GM18511 (cell line): Measurements from ENCODE around the gene ADGRG1.
"Not testable (repeated sequence)": the region's sequence is repeated elsewhere in the genome, so short reads cannot be mapped to it uniquely, and the experiment has no call there.

Experiments used
- ATAC-seq: cut with Tn5 transposase; IDR thresholded peaks from one replicate; pipeline ENCODE4 v1.9.1; 2021; ENCODE audit warnings: mild to moderate bottlenecking, moderate library complexity; ENCODE audit not compliant: unreplicated experiment

Gene ADGRG1

GRCh38 chr16:57695680-57696069 is 67.2 kb downstream of the ADGRG1 start:
- no peak for ATAC-seq

- no peak for ATAC-seq
Observed at GRCh38 chr16:57696240-57696639, 67.8 kb downstream of the ADGRG1 start.

GRCh38 chr16:57697896-57698537 is 69.6 kb downstream of the ADGRG1 start:
- no peak for ATAC-seq

- no peak for ATAC-seq
Observed at GRCh38 chr16:57698812-57699405, 70.5 kb downstream of the ADGRG1 start.

- ATAC-seq, result no peak
Observed at GRCh38 chr16:57699481-57699880, 71.1 kb downstream of the ADGRG1 start.

GRCh38 chr16:57699899-57700298 is 71.5 kb downstream of the ADGRG1 start:
- no peak for ATAC-seq

- no peak for ATAC-seq
Observed at GRCh38 chr16:57700781-57701551, 72.5 kb downstream of the ADGRG1 start.

GRCh38 chr16:57701759-57702371 is 73.4 kb downstream of the ADGRG1 start:
- ATAC-seq, result no peak

GRCh38 chr16:57703416-57704010 is 75.1 kb downstream of the ADGRG1 start:
- no peak for ATAC-seq

GRCh38 chr16:57704011-57704904 is 75.8 kb downstream of the ADGRG1 start:
- ATAC-seq, result no peak

GRCh38 chr16:57704905-57705852 is 76.7 kb downstream of the ADGRG1 start:
- no peak for ATAC-seq

- no peak for ATAC-seq
Observed at GRCh38 chr16:57706717-57707116, 78.3 kb downstream of the ADGRG1 start.

- no peak for ATAC-seq
Observed at GRCh38 chr16:57707331-57707730, 78.9 kb downstream of the ADGRG1 start.

- ATAC-seq, result no peak
Observed at GRCh38 chr16:57708168-57708567, 79.7 kb downstream of the ADGRG1 start.

GRCh38 chr16:57709663-57710062 is 81.2 kb downstream of the ADGRG1 start:
- ATAC-seq, result no peak

GRCh38 chr16:57711346-57711745 is 82.9 kb downstream of the ADGRG1 start:
- ATAC-seq, result no peak

- ATAC-seq, result no peak
Observed at GRCh38 chr16:57711993-57712392, 83.6 kb downstream of the ADGRG1 start.

- ATAC-seq, result not testable (repeated sequence)
Observed at GRCh38 chr16:57712569-57712968, 84.1 kb downstream of the ADGRG1 start.

- ATAC-seq, result no peak
Observed at GRCh38 chr16:57713596-57713995, 85.2 kb downstream of the ADGRG1 start.
